Prostate gland (tissue), 2 donors: ENCODE data around the gene SMCP. TPM values are rescaled to one million over a fixed set of nuclear protein-coding genes. Genes with fewer than 3 reads are reported as not detected.

ENCODE experiments used
- DNase-seq: peaks from one replicate; pipeline ENCODE4 v3.0.0-alpha.2; 2019; ENCODE audit warnings: low spot score
- H3K27ac ChIP-seq, 2 donors: fragments of 200-600 bp; sonication (generic); 2 replicates each; pipeline ENCODE4 v1.5.1; 2017 to 2019
- H3K27me3 ChIP-seq: fragments of 200-600 bp; sonication (generic); replicated peaks from 2 replicates; pipeline ENCODE4 v1.5.1; 2019; ENCODE audit not compliant: insufficient read depth
- H3K36me3 ChIP-seq, 2 donors: fragments of 200-600 bp; sonication (generic); 1 replicate in 1 of 2; 2 replicates in 1 of 2; pipeline versions ENCODE4 v1.5.1 to v1.8.1; 2017 to 2019
- H3K4me1 ChIP-seq: fragments of 200-600 bp; sonication (generic); replicated peaks from 2 replicates; pipeline ENCODE4 v1.5.1; 2019
- H3K4me3 ChIP-seq, 2 donors: fragments of 200-600 bp; sonication (generic); 2 replicates each; pipeline ENCODE4 v1.5.1; 2017 to 2019
- H3K9me3 ChIP-seq: fragments of 200-600 bp; sonication (generic); 2 replicates; pipeline ENCODE4 v1.5.1; 2017
- POLR2A ChIP-seq: fragments of 450-650 bp; IDR thresholded peaks from one replicate; pipeline ENCODE4 v1.6.1; 2016; ENCODE audit warnings: antibody characterized with exemption, mild to moderate bottlenecking
- POLR2AphosphoS5 ChIP-seq: sonication (generic); formaldehyde crosslinking; IDR thresholded peaks from one replicate; pipeline ENCODE4 v1.6.1; 2017; ENCODE audit warnings: antibody characterized with exemption
- WGBS: methylation state at CpG from one replicate; pipeline ENCODE4 v1.1.5; 2018; 5-methylcytosine and 5-hydroxymethylcytosine counted together
- intact Hi-C: fragments of 100-400 bp; cut with DNase I; formaldehyde crosslinking; loops from one replicate; pipeline ENCODE4 v1.14.2; 2022
- total RNA-seq, 2 donors: library from RNA; depleted of rRNA; stranded (reverse); fragments of >200 nt; gene quantifications; one replicate each; pipeline ENCODE4 v1.1.0, GENCODE V29; 2016
- TF ChIP-seq, protein P1 (sequence below), 4 experiments: fragments of 200-600 bp in 2 of 4; fragments of 450-650 bp in 2 of 4; sonication (generic) in 2 of 4; IDR thresholded peaks; 1 replicate in 3 of 4; 2 replicates in 1 of 4; pipeline ENCODE4 v1.5.1; 2016 to 2019; ENCODE audit warnings: antibody characterized with exemption in 4 of 4, mild to moderate bottlenecking in 2 of 4, moderate library complexity in 2 of 4

The SMCP gene, protein sequence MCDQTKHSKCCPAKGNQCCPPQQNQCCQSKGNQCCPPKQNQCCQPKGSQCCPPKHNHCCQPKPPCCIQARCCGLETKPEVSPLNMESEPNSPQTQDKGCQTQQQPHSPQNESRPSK
- total RNA-seq, result 10 to 100 TPM in 1 of 2 donors, not detected in 1; 36.5 TPM

DNA sequence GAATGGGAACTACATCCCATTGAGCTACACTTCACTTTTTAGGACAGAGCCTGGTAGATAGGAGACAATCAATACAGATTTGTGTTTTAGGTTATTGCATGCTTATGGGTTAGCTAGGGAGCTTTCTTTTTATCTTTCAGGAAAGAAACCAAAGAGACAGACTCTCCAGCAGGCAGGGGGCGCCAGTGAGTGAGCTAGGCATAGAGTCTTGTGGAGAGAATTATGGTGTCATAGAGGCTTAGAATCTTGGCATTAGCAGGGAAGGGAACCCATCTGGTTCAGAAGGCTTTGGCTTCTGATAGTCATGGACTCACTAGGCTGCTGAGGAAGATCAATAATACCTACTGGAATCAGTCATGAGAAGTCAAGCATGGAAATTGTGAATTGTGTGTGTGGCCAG is at the start of gene SMCP:
Gene SMCP, plus strand, starts transcription at position 281 of the 400 bp plus-strand sequence. CDS start 6,101 bp downstream, outside the sequence.
- Histone ChIP-seq H3K36me3 (no peaks in the 10 kb centered on the region), H3K9me3 (no peaks in the 10 kb centered on the region), H3K4me3 (no peak within 1 kb of the TSS), H3K4me1 (no peaks in the 10 kb centered on the region), H3K27me3 (no peaks in the 10 kb centered on the region), H3K27ac (no peak within 1 kb of the TSS)
- DNase-seq, result no peak
- intact Hi-C loops, result no loop called here
- 9% methylated on average over 1 of the region's 1 CpG for WGBS
- TF ChIP-seq POLR2AphosphoS5, result no peak
- no peak for TF ChIP-seq POLR2A
- TF ChIP-seq, protein P1, sequence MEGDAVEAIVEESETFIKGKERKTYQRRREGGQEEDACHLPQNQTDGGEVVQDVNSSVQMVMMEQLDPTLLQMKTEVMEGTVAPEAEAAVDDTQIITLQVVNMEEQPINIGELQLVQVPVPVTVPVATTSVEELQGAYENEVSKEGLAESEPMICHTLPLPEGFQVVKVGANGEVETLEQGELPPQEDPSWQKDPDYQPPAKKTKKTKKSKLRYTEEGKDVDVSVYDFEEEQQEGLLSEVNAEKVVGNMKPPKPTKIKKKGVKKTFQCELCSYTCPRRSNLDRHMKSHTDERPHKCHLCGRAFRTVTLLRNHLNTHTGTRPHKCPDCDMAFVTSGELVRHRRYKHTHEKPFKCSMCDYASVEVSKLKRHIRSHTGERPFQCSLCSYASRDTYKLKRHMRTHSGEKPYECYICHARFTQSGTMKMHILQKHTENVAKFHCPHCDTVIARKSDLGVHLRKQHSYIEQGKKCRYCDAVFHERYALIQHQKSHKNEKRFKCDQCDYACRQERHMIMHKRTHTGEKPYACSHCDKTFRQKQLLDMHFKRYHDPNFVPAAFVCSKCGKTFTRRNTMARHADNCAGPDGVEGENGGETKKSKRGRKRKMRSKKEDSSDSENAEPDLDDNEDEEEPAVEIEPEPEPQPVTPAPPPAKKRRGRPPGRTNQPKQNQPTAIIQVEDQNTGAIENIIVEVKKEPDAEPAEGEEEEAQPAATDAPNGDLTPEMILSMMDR (IDR thresholded peaks at IDR 0.05), result no peak

DNA sequence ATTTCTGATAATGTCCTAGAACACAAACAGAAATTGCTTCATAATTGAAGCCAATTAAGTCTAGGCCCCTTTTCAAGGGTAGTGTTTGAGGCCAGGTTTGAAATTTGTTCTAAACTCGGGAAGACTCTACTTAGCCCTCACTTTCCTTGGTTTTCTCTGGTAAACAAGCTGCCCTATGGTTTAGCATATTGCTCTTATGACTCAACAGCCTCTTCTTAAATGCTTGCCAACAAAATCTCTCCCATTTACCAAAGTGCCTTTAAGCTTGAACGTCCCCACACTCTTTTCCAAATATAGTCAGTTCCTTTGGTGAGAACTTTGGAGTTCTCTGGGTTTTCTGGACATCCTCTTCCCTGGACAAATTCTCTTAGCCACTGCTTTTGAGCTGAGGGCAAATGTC is 41.3 kb upstream of the SMCP start:
- H3K4me1 ChIP-seq, result no peaks in the 10 kb centered on the region
- no peak for TF ChIP-seq POLR2AphosphoS5
- no peak for TF ChIP-seq POLR2A
- TF ChIP-seq, protein P1 (IDR thresholded peaks at IDR 0.05), result no peak
- no peaks in the 10 kb centered on the region for H3K36me3 ChIP-seq
- intact Hi-C loops, result no loop called here
- H3K27me3 ChIP-seq, result no peaks in the 10 kb centered on the region
- no peaks in the 10 kb centered on the region for H3K9me3 ChIP-seq
- 48% methylated on average over 2 of the region's 2 CpGs for WGBS
- no peak overlapping the region for H3K27ac ChIP-seq
- no peak for DNase-seq
- H3K4me3 ChIP-seq, result no peak overlapping the region

DNA sequence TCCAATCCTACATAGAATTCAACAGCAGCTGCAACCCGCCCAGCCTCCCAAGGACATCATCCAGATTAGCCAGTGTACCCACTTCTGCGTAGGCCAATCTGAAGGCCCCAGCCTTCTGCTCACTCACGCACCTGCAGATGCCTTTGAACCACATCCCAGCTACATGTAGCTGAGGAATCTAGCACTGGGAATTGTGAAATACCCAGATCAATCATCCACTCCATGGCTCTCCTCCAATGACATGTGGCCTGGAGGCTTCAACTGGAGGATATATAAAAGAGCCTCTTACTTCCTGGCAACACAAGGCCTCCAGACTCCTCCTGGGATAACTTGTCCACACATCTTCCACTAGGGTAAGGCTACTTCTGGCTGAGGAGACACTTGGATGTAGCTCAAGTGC is 35.6 kb upstream of the SMCP start, which contains the start of gene LCE6A:
Gene LCE6A, plus strand, starts transcription at position 301 of the 400 bp plus-strand sequence. CDS start 665 bp downstream, outside the sequence.
- Histone ChIP-seq H3K27me3 (no peaks in the 10 kb centered on the region), H3K9me3 (no peaks in the 10 kb centered on the region), H3K4me3 (no peak within 1 kb of the TSS), H3K4me1 (no peaks in the 10 kb centered on the region), H3K27ac (no peak within 1 kb of the TSS), H3K36me3 (no peaks in the 10 kb centered on the region)
- intact Hi-C loops, result no loop called here
- TF ChIP-seq POLR2A (no peak), POLR2AphosphoS5 (no peak)
- TF ChIP-seq, protein P1 (IDR thresholded peaks at IDR 0.05), result no peak
- no peak for DNase-seq
- WGBS, result 89% methylated on average over 3 of the region's 3 CpGs

DNA sequence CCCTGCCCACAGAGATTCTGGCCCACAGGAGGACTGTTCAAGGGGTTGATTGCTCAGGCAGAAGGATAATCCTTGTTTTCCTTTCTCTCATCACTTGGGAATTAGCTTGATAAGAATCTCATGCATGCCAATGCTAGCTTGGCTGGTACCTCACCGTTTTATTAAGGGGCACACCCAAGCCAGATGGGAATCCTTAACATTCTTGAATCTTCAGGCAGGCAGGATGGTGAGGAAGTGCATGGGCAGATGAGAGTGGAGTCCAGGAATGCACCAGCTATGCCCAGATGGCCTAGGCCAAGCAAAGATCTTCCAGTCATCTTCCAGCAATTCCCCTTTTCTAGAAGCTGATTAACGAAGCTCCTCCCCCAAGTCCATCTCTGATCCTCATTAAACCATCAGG is 22.5 kb upstream of the SMCP start:
- Histone ChIP-seq H3K4me1 (no peaks in the 10 kb centered on the region), H3K36me3 (no peaks in the 10 kb centered on the region), H3K4me3 (no peak overlapping the region), H3K9me3 (no peaks in the 10 kb centered on the region), H3K27me3 (peaks cover 2% of the 10 kb centered on the region), H3K27ac (no peak overlapping the region)
- TF ChIP-seq POLR2AphosphoS5, result no peak
- no peak for TF ChIP-seq POLR2A
- TF ChIP-seq, protein P1 (IDR thresholded peaks at IDR 0.05), result no peak
- WGBS, result 48% methylated on average over 2 of the region's 2 CpGs
- DNase-seq, result no peak
- intact Hi-C loops, result no loop called here

DNA sequence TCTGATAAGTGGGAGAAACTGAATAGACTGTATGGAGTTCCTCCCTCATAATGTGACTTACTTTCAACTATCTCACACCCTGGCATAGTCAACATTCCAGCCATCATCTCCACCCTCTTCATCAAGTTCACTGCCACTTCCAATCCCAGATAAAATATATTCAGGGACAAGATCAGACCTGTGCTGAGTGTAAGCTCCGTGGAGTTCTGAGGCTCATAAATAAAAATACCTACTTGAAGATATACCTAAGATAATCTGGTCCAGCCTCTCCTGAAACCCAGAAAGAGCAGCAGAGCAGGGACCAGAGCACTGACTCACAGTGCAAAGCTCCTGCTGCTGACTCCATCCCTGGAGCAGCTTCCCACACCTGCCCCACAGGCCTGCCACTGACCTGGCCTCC is 20.1 kb upstream of the SMCP start:
- no peaks in the 10 kb centered on the region for H3K4me1 ChIP-seq
- H3K36me3 ChIP-seq, result no peaks in the 10 kb centered on the region
- no peak overlapping the region for H3K27ac ChIP-seq
- no peaks in the 10 kb centered on the region for H3K9me3 ChIP-seq
- no peak for DNase-seq
- intact Hi-C loops, result no loop called here
- no peak overlapping the region for H3K4me3 ChIP-seq
- 45% methylated on average over 1 of the region's 1 CpG for WGBS
- peaks cover 2% of the 10 kb centered on the region for H3K27me3 ChIP-seq
- TF ChIP-seq, protein P1 (IDR thresholded peaks at IDR 0.05), result no peak
- TF ChIP-seq POLR2A (no peak), POLR2AphosphoS5 (no peak)
